NCI-H446 treated with DMSO at 0.1 percent for 48 hours (cell line): ENCODE results near the gene RNF10.
"Not testable (repeated sequence)": the region's sequence is repeated elsewhere in the genome, so short reads cannot be mapped to it uniquely, and the experiment has no call there.

Source experiments
- DNase-seq: peaks from one replicate; lab custom pipeline; 2025; lab: John Stamatoyannopoulos, UW

RNF10 gene

GRCh38 chr12:120528861-120529525, 5.2 kb upstream of the RNF10 start, which contains the start of gene COQ5:
COQ5 (minus strand) TSS chr12:120529158; CDS start chr12:120529141, 17 bp downstream.
- peak; percentile 67 for DNase-seq

DNA sequence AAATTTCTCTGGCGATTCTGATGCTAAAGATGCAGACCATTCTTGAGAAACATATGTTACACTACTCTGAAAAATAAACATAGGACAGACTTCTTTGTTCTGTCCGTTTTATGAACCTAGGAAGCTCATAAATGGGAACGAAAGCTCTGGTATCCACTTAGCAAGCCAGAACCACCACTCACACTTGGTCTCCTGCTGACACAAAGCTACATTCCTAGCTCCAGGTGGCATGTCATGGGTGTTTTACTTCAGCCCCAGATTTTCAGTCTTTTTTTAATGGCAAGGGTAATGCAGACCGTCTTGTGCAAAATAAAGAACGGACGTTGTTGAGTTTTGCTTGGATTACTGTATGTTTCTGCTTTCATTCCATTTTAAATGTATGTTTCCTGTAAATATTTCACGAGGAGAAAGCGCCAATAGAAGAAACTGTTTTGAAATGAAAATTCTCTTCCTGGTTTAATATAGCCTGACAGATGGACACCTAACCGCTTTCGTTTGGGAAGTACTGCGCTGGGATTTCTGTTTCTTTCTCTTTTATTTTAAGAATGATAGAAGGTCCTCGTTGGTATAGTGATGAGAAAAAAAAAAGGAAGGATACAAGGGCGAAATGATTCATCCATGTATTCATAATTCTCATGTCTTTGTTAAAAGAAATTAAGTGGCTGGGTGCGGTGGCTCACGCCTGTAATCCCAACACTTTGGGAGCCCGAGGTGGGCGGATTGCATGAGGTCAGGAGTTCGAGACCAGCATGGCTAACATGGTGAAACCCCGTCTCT, 4.3 kb upstream of the RNF10 start:
- DNase-seq, result no peak

- not testable (repeated sequence) for DNase-seq
These were observed 3.8 kb upstream of the RNF10 start for GRCh38 chr12:120530418-120530761.

GRCh38 chr12:120532701-120533238, 1.4 kb upstream of the RNF10 start:
- no peak for DNase-seq

DNA sequence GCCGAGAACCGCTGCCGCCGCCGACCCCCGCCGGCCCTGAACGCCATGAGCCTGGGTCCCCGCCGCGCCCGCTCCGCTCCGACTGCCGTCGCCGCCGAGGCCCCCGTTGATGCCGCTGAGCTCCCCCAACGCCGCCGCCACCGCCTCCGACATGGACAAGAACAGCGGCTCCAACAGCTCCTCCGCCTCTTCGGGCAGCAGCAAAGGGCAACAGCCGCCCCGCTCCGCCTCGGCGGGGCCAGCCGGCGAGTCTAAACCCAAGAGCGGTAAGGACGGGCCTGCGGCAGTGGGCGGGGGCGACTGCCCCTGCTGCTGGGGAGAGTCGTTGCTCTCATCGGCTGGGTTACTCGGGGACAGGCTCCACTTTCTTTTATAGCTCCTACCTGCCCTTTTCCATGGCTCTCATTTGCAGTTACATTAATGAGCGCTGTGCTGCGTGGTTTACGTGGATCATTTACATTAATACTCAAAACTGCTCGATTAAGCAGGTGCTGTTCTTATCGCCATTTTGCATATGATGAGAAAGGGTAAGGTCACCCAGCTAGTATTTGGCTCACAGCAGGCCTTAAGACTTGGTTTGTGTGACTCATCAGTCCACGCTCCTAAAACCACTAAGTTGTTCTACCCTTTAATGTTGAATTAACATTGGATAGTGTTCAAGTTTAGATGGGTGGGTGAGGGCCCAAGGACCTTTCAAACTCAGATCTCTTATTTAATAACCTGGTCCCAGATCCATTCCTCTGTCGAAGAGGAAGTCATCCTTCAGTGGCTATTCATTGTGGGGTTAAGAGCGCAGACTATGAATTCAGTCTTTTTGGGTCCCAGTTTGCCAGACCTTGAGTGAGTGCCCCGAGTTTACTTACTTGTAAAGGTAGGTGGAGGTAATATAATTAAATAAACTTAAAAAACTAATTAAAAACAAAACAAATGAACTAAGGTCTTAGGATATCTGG, 823 bp downstream of the RNF10 start:
- peak; percentile 2 for DNase-seq

- DNase-seq, result no peak
These were observed 2.1 kb downstream of the RNF10 start for GRCh38 chr12:120536064-120536791.

DNA sequence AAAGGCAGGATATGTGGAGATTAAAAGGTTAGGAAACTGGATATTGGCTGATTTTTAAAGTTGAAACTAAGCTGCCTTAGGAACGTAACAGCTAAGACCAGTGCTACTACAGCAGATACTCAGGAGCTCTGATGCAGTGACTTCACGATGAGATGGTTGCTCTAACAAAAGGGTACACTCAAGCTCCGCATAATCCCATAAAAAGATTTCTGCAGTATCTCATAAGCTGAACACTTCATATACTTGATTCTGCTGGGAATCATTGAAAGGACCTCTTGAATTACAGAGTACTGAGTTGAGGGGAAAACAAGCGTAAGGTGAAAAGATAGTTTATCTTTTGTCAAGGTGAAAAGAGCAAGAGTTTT, 3.7 kb downstream of the RNF10 start:
- no peak for DNase-seq

GRCh38 chr12:120538281-120539156, 4.4 kb downstream of the RNF10 start:
- no peak for DNase-seq

DNA sequence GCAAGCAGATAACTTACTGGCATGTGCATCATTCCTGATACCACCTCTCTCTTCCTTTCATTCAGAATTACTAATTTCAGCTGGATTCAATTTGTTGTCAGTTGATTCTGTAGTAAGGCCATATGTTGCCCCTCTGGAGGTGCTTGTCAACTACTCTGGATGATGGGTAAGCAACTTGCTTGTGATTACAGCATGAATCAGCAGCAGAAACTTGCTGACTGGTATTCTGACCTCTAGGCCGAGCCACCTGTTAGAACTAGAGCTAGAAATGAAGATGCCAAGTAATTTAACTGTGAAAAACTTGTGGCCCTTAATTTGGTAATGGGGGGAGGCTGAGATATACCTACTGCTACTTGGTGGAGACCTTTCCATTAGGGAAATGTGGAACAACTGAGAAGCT, 5.1 kb downstream of the RNF10 start:
- DNase-seq, result no peak

DNA sequence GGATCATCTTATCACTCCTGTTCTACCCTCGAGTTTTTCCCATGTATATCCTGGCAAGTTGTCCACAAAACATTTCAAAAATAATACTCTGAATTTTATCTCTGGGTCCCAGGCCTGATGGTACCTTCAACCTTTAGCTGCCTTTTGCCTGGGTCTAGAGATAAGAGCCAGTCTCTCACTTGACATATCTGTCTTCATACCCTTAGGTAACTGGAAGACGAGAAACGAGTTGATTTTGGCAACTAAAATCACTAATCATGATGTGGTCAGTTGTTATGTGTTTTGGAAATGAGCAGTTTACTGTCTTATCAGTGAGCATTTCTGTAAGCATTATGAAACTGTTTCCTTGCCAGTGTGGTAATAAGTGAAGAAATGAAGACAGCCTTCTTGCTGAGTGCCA, 6.3 kb downstream of the RNF10 start:
- no peak for DNase-seq

- no peak for DNase-seq
These were observed 8.0 kb downstream of the RNF10 start for GRCh38 chr12:120542166-120542565.

DNA sequence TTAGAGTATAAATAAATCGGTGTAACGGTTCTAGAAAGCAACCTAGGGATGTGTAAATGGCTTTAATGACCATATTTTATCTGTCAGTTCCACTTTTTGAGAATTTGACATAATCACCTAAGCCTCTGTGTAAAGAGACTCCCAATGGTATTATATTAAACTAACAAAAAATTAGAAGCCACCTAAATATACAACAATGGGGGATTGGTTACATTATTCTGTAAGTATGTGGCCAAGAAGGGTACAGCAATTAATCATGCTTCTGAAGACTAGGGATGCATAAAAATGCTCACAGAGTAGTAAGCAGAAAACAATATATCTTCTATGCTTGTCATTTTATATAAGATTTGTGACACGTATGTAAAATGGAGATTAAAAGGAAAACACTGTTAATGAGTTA, 10.5 kb downstream of the RNF10 start:
- no peak for DNase-seq

- DNase-seq, result no peak
These were observed 11.9 kb downstream of the RNF10 start for GRCh38 chr12:120546050-120546386.

DNA sequence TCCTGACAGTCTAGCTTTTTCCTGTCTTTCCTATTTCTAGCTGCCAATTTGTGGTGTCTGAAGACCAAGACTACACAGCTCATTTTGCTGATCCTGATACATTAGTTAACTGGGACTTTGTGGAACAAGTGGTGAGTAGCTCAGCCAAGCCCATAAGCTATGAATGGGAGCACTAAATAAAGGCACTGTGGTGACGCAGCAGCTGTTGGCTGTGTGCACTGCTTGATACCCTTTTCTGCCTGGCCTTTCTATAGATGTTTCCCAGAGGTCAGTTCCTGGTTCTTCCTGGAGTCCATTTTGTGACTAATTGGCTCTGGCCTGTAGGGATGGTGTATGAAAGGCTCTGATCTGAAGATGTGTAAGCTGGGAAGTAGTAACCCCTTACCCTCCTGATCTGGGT, 20.5 kb downstream of the RNF10 start:
- no peak for DNase-seq

DNA sequence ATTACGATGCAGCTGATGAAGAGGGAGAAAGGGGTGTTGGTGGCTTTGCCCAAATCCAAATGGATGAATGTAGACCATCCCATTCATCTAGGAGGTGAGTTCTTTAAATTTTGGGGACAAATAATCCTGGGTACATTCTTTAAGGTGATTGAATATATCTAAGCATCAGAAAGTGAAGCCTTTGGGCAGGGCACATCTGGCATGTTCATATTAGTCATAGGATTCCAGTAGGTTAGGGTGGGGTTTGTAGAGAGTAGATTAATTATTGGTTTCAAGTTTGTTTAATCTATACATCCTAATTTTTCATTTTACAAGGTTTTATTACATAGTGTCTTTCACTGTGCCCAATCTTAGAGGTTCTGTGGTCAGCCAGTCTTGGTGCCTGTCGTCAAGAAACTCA, 23.4 kb downstream of the RNF10 start:
- no peak for DNase-seq

- no peak for DNase-seq
These were observed 28.8 kb downstream of the RNF10 start for GRCh38 chr12:120562906-120563305.

- DNase-seq, result no peak
These were observed 29.3 kb downstream of the RNF10 start for GRCh38 chr12:120563495-120563894.

DNA sequence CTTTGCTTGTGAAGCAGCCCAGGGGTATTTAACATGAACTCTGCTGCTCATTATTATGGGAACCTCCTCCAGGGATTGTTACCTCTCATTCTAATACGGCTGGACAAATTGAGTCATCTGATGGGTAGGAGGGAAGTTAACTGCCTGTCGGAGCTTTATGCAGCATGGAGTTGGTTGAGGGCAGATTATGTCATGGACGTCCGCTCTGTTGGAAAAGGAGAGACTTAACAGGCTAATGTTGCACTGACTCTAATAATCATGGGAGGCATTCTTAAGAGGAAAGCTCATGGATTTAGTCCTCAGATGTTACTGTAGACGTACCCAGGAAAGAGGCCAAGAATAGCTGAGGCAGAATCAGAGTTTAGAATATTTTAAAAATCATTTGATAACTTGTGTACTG, 37.1 kb downstream of the RNF10 start:
- DNase-seq, result no peak

- DNase-seq, result no peak
These were observed 39.4 kb downstream of the RNF10 start for GRCh38 chr12:120573560-120573959.

- no peak for DNase-seq
These were observed 40.0 kb downstream of the RNF10 start for GRCh38 chr12:120574106-120574505.

GRCh38 chr12:120579179-120579578, 45.0 kb downstream of the RNF10 start:
- DNase-seq, result no peak
